Esophagus squamous epithelium (tissue), 4 donors: ENCODE measurements around the gene TTC24.

Experiments used
- POLR2A ChIP-seq, 4 donors: fragments of 450-650 bp; IDR thresholded peaks; one replicate each; pipeline ENCODE4 v1.6.1; 2017; ENCODE audit warnings: antibody characterized with exemption in 4 of 4, mild to moderate bottlenecking in 4 of 4, moderate library complexity in 3 of 4
- TF ChIP-seq, protein P1 (sequence below), 6 experiments: fragments of 450-650 bp in 4 of 6; fragments of 200-600 bp in 2 of 6; sonication (generic) in 2 of 6; IDR thresholded peaks; one replicate each; pipeline ENCODE4 v1.5.1; 2016 to 2019; ENCODE audit warnings: antibody characterized with exemption in 6 of 6, mild to moderate bottlenecking in 4 of 6, moderate library complexity in 4 of 6

DNA sequence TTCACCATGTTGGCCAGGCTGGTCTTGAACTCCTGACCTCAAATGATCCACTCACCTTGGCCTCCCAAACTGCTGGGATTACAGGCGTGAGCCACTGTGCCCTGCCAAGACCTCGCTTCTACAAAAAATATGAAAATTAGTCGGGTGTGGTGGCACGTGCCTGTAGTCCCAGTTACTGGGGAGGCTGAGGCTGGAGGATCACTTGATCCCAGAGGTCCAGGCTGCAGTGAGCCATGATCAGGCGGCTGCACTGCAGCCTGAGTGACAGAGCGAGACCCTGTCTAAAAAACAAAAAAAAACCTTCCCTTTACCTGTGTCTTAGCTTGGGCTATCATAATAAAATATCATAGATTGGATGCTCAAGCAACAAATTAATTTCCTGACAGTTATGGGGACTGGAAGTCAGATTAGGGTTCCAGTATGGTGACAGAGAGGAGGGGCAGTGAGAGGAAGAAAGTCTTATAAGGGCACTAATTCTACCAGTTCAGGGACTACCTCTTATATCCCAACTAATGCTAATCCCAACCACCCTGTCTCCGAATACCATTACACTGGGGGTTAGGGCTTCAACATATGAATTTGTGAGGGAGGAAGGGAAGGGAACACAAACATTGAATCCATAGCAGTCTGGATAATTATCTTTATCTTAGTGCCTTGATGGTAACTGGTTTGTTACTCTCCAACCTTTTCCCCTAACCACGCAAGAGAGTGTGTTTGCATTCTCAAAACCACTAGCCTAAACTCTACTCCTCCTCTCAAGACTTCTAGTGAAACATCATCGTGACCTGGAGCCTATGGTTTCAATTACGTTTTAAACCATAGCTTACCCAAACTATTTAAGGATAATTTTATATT, 11.0 kb downstream of the TTC24 start:
- TF ChIP-seq POLR2A (IDR thresholded peaks at IDR 0.05) = no peak
- TF ChIP-seq, protein P1, sequence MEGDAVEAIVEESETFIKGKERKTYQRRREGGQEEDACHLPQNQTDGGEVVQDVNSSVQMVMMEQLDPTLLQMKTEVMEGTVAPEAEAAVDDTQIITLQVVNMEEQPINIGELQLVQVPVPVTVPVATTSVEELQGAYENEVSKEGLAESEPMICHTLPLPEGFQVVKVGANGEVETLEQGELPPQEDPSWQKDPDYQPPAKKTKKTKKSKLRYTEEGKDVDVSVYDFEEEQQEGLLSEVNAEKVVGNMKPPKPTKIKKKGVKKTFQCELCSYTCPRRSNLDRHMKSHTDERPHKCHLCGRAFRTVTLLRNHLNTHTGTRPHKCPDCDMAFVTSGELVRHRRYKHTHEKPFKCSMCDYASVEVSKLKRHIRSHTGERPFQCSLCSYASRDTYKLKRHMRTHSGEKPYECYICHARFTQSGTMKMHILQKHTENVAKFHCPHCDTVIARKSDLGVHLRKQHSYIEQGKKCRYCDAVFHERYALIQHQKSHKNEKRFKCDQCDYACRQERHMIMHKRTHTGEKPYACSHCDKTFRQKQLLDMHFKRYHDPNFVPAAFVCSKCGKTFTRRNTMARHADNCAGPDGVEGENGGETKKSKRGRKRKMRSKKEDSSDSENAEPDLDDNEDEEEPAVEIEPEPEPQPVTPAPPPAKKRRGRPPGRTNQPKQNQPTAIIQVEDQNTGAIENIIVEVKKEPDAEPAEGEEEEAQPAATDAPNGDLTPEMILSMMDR (IDR thresholded peaks at IDR 0.05) = no peak
